SK-N-MC (cell line): ENCODE measurements around the gene ATE1.

Source experiments
- EZH2 ChIP-seq: fragments of 200-600 bp; sonication (generic); IDR thresholded peaks from one replicate; pipeline ENCODE4 v1.6.1; 2017; ENCODE audit warnings: antibody characterized with exemption
- FOXP2 ChIP-seq: optimal IDR thresholded peaks from 2 replicates; pipeline ENCODE3; 2011; ENCODE audit warnings: mild to moderate bottlenecking, moderate library complexity; ENCODE audit not compliant: insufficient read depth; ENCODE audit errors: extremely low read length, control extremely low read depth
- POLR2AphosphoS5 ChIP-seq: IDR thresholded peaks from 2 replicates; pipeline ENCODE4 v1.6.1; 2012; ENCODE audit warnings: mild to moderate bottlenecking, low read depth, low read length, borderline replicate concordance

- no peak for TF ChIP-seq EZH2
- no peak for TF ChIP-seq POLR2AphosphoS5
- TF ChIP-seq FOXP2 = no peak
Measured at GRCh38 chr10:121851786-121852185, 76.0 kb downstream of the ATE1 start.
